Ectodermal cell (in vitro differentiated cells): Measurements from ENCODE around the gene HPCAL4. TPM values are rescaled to one million over a fixed set of nuclear protein-coding genes. Genes with fewer than 3 reads are reported as not detected.
A peak's percentile ranks its signal among the peaks of the same experiment; 100 is the strongest.

Experiments
- H3K27ac ChIP-seq: 2 replicates; pipeline ENCODE4 v1.7.0; 2013; ENCODE audit warnings: mild to moderate bottlenecking, low read depth, low read length; ENCODE audit not compliant: insufficient read depth, poor library complexity, severe bottlenecking
- H3K27me3 ChIP-seq: 2 replicates; pipeline ENCODE4 v1.7.0; 2013; ENCODE audit warnings: mild to moderate bottlenecking, low read length; ENCODE audit not compliant: insufficient read depth, control insufficient read depth, poor library complexity, severe bottlenecking
- H3K36me3 ChIP-seq: one replicate; pipeline ENCODE4 v1.7.0; 2013; ENCODE audit warnings: low read length; ENCODE audit not compliant: control insufficient read depth, insufficient read depth
- H3K4me1 ChIP-seq: one replicate; pipeline ENCODE4 v1.7.0; 2013; ENCODE audit warnings: low read length; ENCODE audit not compliant: control insufficient read depth, insufficient read depth
- H3K4me3 ChIP-seq: 2 replicates; pipeline ENCODE4 v1.7.0; 2013; ENCODE audit warnings: low read depth, low read length, control low read depth; ENCODE audit not compliant: insufficient read depth
- H3K9me3 ChIP-seq: 2 replicates; pipeline ENCODE4 v1.7.0; 2013; ENCODE audit warnings: mild to moderate bottlenecking, low read length, moderate library complexity; ENCODE audit not compliant: control insufficient read depth
- WGBS, 2 experiments: methylation state at CpG; one replicate each; pipeline ENCODE4 v1.1.7; 2013; ENCODE audit warnings: missing lambda C conversion rate in 2 of 2; 5-methylcytosine and 5-hydroxymethylcytosine counted together
- polyA plus RNA-seq, 4 experiments: library from polyadenylated mRNA; stranded (reverse); fragments of 50-300 nt; gene quantifications; one replicate each; pipeline ENCODE4 v1.2.3, GENCODE V29; 2013

HPCAL4 gene
- polyA plus RNA-seq (2013, experiment 1 of 4) = 0.26 TPM
- 0.11 TPM for polyA plus RNA-seq (2013, experiment 2 of 4)
- 0.21 TPM for polyA plus RNA-seq (2013, experiment 3 of 4)
- polyA plus RNA-seq (2013, experiment 4 of 4) = 0.12 TPM

- no peaks in the 10 kb centered on the region for H3K9me3 ChIP-seq
- H3K4me1 ChIP-seq = peaks cover 13% of the 10 kb centered on the region
- 6 to 8% methylated on average over 42 to 45 of the region's 47 CpGs for WGBS, 2 experiments
- H3K36me3 ChIP-seq = no peaks in the 10 kb centered on the region
- no peak within 1 kb of the TSS for H3K27ac ChIP-seq
- peaks cover 100% of the 10 kb centered on the region for H3K27me3 ChIP-seq
- H3K4me3 ChIP-seq = peak within 1 kb of the TSS; percentile 22
Observed at GRCh38 chr1:39691383-39692151, at the start of gene HPCAL4. TSS of gene HPCAL4 (minus strand) at chr1:39691433. CDS start at chr1:39684603, 6,830 bp downstream.

DNA sequence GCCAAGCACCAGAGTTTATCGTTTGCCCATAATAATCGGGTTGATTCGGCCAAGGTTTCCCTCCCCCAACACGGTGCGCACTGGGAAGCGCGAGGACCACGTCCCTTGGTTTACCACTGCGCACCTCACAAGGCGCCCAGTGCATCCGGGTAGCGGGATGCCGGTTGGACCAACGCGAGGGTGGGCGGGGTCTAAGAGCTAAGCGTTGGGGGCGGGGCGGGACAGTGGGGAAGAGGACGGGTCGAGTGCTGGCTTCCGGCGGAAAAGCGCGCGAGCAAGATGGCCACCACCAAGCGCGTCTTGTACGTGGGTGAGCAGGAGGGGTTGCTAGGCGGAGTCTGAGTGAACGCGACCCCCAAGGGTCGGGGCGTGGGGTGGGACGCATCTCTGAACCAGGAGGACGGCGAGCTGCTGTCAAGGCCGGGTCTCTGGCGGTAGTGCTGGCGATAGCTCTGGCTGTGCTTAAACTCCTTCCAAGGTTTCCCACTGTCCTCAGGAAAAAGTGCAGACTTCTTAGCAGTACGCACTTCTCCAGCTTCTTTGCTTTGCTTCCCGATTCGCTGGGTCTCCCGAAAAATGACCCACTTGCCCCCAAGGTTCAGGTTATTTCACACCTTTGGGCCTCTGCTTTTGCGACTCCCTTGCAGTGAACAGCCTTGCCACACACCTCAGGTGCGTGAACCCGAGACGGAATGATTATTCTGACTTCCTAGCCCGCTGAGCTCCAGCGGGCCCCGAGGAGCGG, 47.6 kb upstream of the HPCAL4 start, which contains the start of gene PPIE:
PPIE (plus strand) TSS at position 261 of the 745 bp plus-strand sequence; CDS start at position 280, 19 bp downstream.
- Histone ChIP-seq H3K4me1 (peaks cover 3% of the 10 kb centered on the region), H3K4me3 (peak within 1 kb of the TSS; percentile 84), H3K27ac (no peak within 1 kb of the TSS), H3K9me3 (no peaks in the 10 kb centered on the region), H3K36me3 (peaks cover 10% of the 10 kb centered on the region), H3K27me3 (peaks cover 43% of the 10 kb centered on the region)
- 1 to 2% methylated on average over 52 of the region's 52 CpGs for WGBS, 2 experiments

GRCh38 chr1:39737546-39738169, 46.4 kb upstream of the HPCAL4 start:
- no peak overlapping the region for H3K27ac ChIP-seq
- peaks cover 5% of the 10 kb centered on the region for H3K36me3 ChIP-seq
- peaks cover 3% of the 10 kb centered on the region for H3K4me1 ChIP-seq
- H3K4me3 ChIP-seq = no peak overlapping the region
- H3K9me3 ChIP-seq = no peaks in the 10 kb centered on the region
- 89 to 95% methylated on average over 9 of the region's 9 CpGs for WGBS, 2 experiments
- peaks cover 54% of the 10 kb centered on the region for H3K27me3 ChIP-seq

DNA sequence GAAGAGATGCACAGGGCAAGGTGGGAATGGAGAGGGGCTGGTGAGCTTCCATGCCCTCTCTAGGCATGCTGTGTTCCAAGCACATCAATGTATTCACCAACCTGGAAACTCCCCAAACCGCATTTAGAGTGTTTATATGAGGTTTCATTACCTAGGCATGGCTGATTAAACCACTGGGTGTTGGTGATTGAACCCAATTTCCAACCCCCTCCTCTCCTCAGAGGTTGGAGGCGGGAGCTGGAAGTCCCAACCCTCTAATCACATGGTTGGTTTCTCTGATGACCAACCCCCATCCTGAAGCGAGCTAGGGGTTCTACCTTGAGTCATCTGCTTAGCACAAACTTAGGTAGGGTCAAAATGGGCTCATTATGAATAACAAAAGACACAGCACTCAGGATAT, 44.5 kb upstream of the HPCAL4 start:
- H3K9me3 ChIP-seq = no peaks in the 10 kb centered on the region
- H3K4me1 ChIP-seq = peaks cover 3% of the 10 kb centered on the region
- no peaks in the 10 kb centered on the region for H3K36me3 ChIP-seq
- H3K27me3 ChIP-seq = peaks cover 73% of the 10 kb centered on the region
- WGBS, 2 experiments = 59 to 80% methylated on average over 3 of the region's 3 CpGs
- H3K27ac ChIP-seq = no peak overlapping the region
- H3K4me3 ChIP-seq = no peak overlapping the region

DNA sequence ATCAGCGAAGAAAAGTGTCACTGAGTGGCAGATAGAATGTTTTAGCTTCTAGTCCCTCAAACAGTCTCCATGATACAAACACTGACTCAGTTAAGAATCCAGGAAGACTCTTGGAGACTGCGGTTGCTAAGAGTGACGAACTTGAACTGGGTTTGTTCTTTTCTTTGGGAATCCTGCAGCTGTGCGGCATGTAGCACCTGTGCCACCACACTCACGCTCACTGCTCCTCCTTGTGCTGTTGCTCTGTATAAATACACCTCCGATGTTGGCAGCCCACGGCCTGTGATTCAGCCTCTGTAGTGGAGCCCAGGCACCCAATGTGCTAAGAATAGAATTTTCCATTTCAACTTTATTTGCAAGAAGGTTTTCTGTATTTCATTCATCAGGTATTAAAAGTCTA, 41.9 kb upstream of the HPCAL4 start:
- H3K4me1 ChIP-seq = no peaks in the 10 kb centered on the region
- peaks cover 99% of the 10 kb centered on the region for H3K27me3 ChIP-seq
- H3K9me3 ChIP-seq = no peaks in the 10 kb centered on the region
- no peaks in the 10 kb centered on the region for H3K36me3 ChIP-seq
- H3K27ac ChIP-seq = no peak overlapping the region
- 72 to 77% methylated on average over 7 of the region's 7 CpGs for WGBS, 2 experiments
- no peak overlapping the region for H3K4me3 ChIP-seq

- no peaks in the 10 kb centered on the region for H3K36me3 ChIP-seq
- no peak overlapping the region for H3K4me3 ChIP-seq
- no peaks in the 10 kb centered on the region for H3K9me3 ChIP-seq
- no peaks in the 10 kb centered on the region for H3K4me1 ChIP-seq
- H3K27me3 ChIP-seq = peaks cover 100% of the 10 kb centered on the region
- 71 to 73% methylated on average over 3 of the region's 3 CpGs for WGBS, 2 experiments
- H3K27ac ChIP-seq = no peak overlapping the region
Observed at GRCh38 chr1:39732730-39733129, 41.5 kb upstream of the HPCAL4 start.

- Histone ChIP-seq H3K27me3 (peaks cover 100% of the 10 kb centered on the region), H3K27ac (no peak overlapping the region), H3K9me3 (no peaks in the 10 kb centered on the region), H3K4me3 (no peak overlapping the region), H3K36me3 (no peaks in the 10 kb centered on the region), H3K4me1 (no peaks in the 10 kb centered on the region)
- 59 to 60% methylated on average over 3 of the region's 4 CpGs for WGBS, 2 experiments
Observed at GRCh38 chr1:39729842-39730241, 38.6 kb upstream of the HPCAL4 start.

DNA sequence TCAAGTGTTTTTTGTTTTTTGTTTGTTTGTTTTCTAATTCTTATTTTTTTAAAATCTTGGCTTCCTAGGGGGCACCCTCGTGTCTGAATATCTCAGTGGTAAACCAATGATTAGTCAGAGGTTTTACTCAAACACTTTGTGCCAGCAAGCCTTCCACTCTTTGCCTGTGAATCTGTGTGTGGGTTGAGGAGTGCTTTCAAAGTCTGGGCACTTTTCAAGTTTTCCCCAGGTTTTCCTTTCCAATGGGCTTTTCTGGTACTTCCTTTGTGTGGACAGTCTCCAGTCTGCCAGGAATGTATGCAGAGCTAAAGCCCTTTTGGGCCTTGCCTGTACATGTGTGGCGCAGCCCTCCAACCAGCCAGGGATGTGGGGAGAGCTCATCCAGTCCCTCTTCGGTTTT, 37.8 kb upstream of the HPCAL4 start:
- Histone ChIP-seq H3K4me3 (no peak overlapping the region), H3K4me1 (no peaks in the 10 kb centered on the region), H3K36me3 (no peaks in the 10 kb centered on the region), H3K27me3 (peaks cover 100% of the 10 kb centered on the region), H3K9me3 (no peaks in the 10 kb centered on the region), H3K27ac (no peak overlapping the region)
- WGBS, 2 experiments = 68 to 70% methylated on average over 3 of the region's 3 CpGs

- no peaks in the 10 kb centered on the region for H3K36me3 ChIP-seq
- no peak overlapping the region for H3K27ac ChIP-seq
- peaks cover 99% of the 10 kb centered on the region for H3K27me3 ChIP-seq
- H3K9me3 ChIP-seq = no peaks in the 10 kb centered on the region
- no peaks in the 10 kb centered on the region for H3K4me1 ChIP-seq
- 73 to 74% methylated on average over 14 of the region's 14 CpGs for WGBS, 2 experiments
- H3K4me3 ChIP-seq = no peak overlapping the region
Observed at GRCh38 chr1:39727932-39728317, 36.7 kb upstream of the HPCAL4 start.
